Measurements from ENCODE around the gene CBY3.

CBY3 gene

DNA sequence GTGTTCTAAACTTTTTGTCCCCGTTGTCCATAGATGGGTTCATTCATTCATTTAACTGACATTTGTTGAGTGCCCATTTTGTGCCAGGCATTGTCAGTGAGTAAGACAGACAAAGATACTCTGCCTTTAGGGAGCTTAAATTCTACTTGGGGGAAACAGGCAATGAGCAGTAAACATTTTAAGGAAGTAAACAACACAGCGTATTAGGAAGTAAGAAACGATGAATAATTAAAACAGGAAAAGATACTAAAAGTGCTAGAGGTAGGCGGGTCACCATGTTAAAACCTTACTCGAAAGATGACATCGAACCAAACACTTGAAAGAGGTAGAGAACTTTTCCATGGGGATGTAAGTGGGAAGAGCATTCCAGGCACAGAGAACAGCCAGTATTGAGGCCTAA lies 46.3 kb upstream of the CBY3 start:
- no peaks in the 10 kb centered on the region for H3K9me3 ChIP-seq (ENCODE audit: insufficient read depth, low read length)
- H3K9ac ChIP-seq (ENCODE audit: low read length), result no peak overlapping the region
- no peak overlapping the region for H3K4me3 ChIP-seq (ENCODE audit: low read length)
- H3K36me3 ChIP-seq (replicated peaks; ENCODE audit: low read depth, low read length), result peaks cover 78% of the 10 kb centered on the region
- H3K4me2 ChIP-seq (ENCODE audit: low read length), result no peak overlapping the region
- H2AFZ ChIP-seq (ENCODE audit: low read depth, low read length), result no peak overlapping the region
- H4K20me1 ChIP-seq (ENCODE audit: insufficient read depth, low read length), result peaks cover 5% of the 10 kb centered on the region
- H3K27me3 ChIP-seq (ENCODE audit: low read depth, low read length), result no peaks in the 10 kb centered on the region
- H3K27ac ChIP-seq (ENCODE audit: low read length), result no peak overlapping the region
- no peak for TF ChIP-seq EZH2phosphoT487 (IDR thresholded peaks at IDR 0.05; ENCODE audit: low read depth)
- TF ChIP-seq, protein P1, sequence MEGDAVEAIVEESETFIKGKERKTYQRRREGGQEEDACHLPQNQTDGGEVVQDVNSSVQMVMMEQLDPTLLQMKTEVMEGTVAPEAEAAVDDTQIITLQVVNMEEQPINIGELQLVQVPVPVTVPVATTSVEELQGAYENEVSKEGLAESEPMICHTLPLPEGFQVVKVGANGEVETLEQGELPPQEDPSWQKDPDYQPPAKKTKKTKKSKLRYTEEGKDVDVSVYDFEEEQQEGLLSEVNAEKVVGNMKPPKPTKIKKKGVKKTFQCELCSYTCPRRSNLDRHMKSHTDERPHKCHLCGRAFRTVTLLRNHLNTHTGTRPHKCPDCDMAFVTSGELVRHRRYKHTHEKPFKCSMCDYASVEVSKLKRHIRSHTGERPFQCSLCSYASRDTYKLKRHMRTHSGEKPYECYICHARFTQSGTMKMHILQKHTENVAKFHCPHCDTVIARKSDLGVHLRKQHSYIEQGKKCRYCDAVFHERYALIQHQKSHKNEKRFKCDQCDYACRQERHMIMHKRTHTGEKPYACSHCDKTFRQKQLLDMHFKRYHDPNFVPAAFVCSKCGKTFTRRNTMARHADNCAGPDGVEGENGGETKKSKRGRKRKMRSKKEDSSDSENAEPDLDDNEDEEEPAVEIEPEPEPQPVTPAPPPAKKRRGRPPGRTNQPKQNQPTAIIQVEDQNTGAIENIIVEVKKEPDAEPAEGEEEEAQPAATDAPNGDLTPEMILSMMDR (IDR thresholded peaks at IDR 0.05; ENCODE audit: low read depth, low read length), result no peak
- peaks cover 34% of the 10 kb centered on the region for H3K79me2 ChIP-seq (ENCODE audit: low read length)
- peaks cover 17% of the 10 kb centered on the region for H3K4me1 ChIP-seq (ENCODE audit: low read length)

DNA sequence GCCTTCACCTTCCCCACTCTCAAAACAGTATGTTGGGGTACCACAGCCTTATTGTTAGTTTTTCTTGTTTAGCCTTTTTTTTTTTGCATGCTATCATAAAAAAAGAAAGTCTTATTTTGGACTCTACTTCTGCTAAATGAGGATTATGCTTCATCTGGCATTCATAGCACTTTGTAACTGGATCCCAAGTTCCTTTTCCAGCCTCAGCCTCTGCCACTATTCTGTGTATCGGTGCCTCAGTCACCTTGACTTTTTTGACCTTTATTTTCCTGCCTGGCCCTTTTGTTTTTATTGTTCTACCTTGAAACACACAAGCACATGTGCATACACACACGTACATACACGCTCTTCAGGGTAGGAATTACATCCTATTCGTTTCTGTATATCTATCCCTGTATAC lies 43.3 kb upstream of the CBY3 start:
- Histone ChIP-seq H4K20me1 (ENCODE audit: insufficient read depth, low read length) (peaks cover 12% of the 10 kb centered on the region), H3K9me3 (ENCODE audit: insufficient read depth, low read length) (no peaks in the 10 kb centered on the region), H3K4me1 (ENCODE audit: low read length) (no peaks in the 10 kb centered on the region), H3K27me3 (ENCODE audit: low read depth, low read length) (no peaks in the 10 kb centered on the region), H3K4me3 (ENCODE audit: low read length) (no peak overlapping the region), H3K4me2 (ENCODE audit: low read length) (no peak overlapping the region), H3K79me2 (ENCODE audit: low read length) (peaks cover 49% of the 10 kb centered on the region), H3K9ac (ENCODE audit: low read length) (no peak overlapping the region), H2AFZ (ENCODE audit: low read depth, low read length) (no peak overlapping the region), H3K36me3 (replicated peaks; ENCODE audit: low read depth, low read length) (peaks cover 79% of the 10 kb centered on the region), H3K27ac (ENCODE audit: low read length) (no peak overlapping the region)
- TF ChIP-seq EZH2phosphoT487 (IDR thresholded peaks at IDR 0.05; ENCODE audit: low read depth), result no peak
- TF ChIP-seq, protein P1 (IDR thresholded peaks at IDR 0.05; ENCODE audit: low read depth, low read length), result no peak

DNA sequence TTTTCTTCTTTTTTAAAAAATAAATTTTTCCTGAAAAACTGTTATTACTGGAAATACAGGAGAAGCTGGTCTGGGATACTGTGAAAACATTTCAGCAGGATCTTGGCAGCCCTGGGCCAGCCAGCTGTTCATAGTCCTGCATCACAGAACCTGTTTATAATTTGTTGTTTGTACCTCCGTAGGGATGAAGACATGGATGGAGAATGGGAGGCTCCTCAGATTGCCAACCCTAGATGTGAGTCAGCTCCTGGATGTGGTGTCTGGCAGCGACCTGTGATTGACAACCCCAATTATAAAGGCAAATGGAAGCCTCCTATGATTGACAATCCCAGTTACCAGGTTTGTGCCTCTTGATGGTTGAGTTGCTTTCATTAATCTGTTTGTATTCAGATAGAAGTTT lies 39.4 kb upstream of the CBY3 start:
- H3K9me3 ChIP-seq (ENCODE audit: insufficient read depth, low read length), result no peaks in the 10 kb centered on the region
- H2AFZ ChIP-seq (ENCODE audit: low read depth, low read length), result no peak overlapping the region
- no peak overlapping the region for H3K4me3 ChIP-seq (ENCODE audit: low read length)
- H3K36me3 ChIP-seq (replicated peaks; ENCODE audit: low read depth, low read length), result peaks cover 80% of the 10 kb centered on the region
- H3K4me1 ChIP-seq (ENCODE audit: low read length), result no peaks in the 10 kb centered on the region
- H3K79me2 ChIP-seq (ENCODE audit: low read length), result peaks cover 74% of the 10 kb centered on the region
- H3K9ac ChIP-seq (ENCODE audit: low read length), result no peak overlapping the region
- TF ChIP-seq EZH2phosphoT487 (IDR thresholded peaks at IDR 0.05; ENCODE audit: low read depth), result no peak
- TF ChIP-seq, protein P1 (IDR thresholded peaks at IDR 0.05; ENCODE audit: low read depth, low read length), result no peak
- H4K20me1 ChIP-seq (ENCODE audit: insufficient read depth, low read length), result peaks cover 29% of the 10 kb centered on the region
- no peak overlapping the region for H3K4me2 ChIP-seq (ENCODE audit: low read length)
- no peak overlapping the region for H3K27ac ChIP-seq (ENCODE audit: low read length)
- H3K27me3 ChIP-seq (ENCODE audit: low read depth, low read length), result no peaks in the 10 kb centered on the region

DNA sequence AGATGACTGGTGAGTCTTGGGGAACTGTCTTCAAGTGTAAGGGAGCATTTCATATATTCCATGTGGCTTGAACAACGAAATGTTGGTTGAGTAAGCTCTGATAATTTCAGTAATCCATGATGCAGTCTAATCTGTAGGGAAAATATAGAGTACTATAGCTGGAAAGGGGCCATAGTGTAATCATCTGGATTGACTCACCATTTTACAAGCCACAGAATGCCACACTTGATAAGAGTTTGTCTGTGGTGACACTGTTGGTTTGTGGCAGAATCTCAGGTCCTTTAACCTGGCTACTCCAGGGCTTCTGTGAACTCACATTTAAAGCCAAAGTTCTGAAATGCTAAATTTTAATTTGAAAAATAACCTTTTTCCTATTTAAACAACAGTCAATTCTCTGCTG lies 35.5 kb upstream of the CBY3 start:
- no peaks in the 10 kb centered on the region for H3K4me1 ChIP-seq (ENCODE audit: low read length)
- peaks cover 19% of the 10 kb centered on the region for H4K20me1 ChIP-seq (ENCODE audit: insufficient read depth, low read length)
- H3K36me3 ChIP-seq (replicated peaks; ENCODE audit: low read depth, low read length), result peaks cover 62% of the 10 kb centered on the region
- no peak overlapping the region for H2AFZ ChIP-seq (ENCODE audit: low read depth, low read length)
- TF ChIP-seq, protein P1 (IDR thresholded peaks at IDR 0.05; ENCODE audit: low read depth, low read length), result no peak
- TF ChIP-seq EZH2phosphoT487 (IDR thresholded peaks at IDR 0.05; ENCODE audit: low read depth), result no peak
- no peak overlapping the region for H3K27ac ChIP-seq (ENCODE audit: low read length)
- no peak overlapping the region for H3K4me2 ChIP-seq (ENCODE audit: low read length)
- H3K27me3 ChIP-seq (ENCODE audit: low read depth, low read length), result no peaks in the 10 kb centered on the region
- peaks cover 67% of the 10 kb centered on the region for H3K79me2 ChIP-seq (ENCODE audit: low read length)
- no peak overlapping the region for H3K4me3 ChIP-seq (ENCODE audit: low read length)
- no peak overlapping the region for H3K9ac ChIP-seq (ENCODE audit: low read length)
- no peaks in the 10 kb centered on the region for H3K9me3 ChIP-seq (ENCODE audit: insufficient read depth, low read length)
